ENCODE data around the gene ZNF670.

The ZNF670 gene

DNA sequence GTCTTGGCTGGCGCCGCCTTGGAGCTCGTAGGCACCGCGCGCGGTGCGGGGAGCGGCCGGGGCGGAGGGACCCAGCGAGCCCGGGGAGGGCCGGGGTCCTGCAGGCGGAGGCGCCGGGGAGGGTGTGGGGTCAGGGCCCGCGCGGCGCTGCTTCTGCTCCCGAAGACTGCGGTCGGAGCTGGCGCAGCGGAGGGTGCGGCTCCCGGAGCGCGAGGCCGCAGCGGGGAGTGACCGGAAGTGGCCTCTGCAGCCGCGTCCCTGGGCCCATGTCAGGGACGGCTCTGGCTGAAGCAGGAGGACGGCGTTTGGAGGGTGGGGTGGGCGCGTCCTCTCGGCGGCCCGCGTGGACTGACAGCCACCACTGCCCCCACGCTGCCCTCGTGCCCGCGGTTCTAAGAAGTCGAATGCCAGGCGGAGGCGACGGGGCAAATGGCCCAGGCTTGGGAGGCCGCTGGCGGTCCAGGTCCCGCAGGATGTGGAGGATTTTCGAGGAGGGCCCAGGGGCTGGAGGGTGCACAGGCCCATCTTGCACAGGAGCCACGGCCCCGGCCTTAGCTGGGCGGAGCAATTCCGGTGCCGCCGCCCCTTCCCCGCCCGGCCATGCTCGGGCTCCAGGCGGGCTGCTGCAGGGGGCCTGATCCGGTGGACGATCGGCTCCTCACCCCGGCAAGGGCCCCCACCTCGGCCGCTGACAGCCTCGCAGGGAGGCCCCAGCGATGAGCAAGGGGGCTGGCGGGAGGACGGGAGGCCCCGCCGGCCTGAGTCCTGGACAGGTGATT lies 33.3 kb upstream of the ZNF670 start:
- DNase-seq (ENCODE audit: low read depth, low spot score): no peak
- peak overlapping the region; percentile 60 for H3K4me3 ChIP-seq (ENCODE audit: low read depth, low read length)
- POLR2A ChIA-PET: no interaction called here

DNA sequence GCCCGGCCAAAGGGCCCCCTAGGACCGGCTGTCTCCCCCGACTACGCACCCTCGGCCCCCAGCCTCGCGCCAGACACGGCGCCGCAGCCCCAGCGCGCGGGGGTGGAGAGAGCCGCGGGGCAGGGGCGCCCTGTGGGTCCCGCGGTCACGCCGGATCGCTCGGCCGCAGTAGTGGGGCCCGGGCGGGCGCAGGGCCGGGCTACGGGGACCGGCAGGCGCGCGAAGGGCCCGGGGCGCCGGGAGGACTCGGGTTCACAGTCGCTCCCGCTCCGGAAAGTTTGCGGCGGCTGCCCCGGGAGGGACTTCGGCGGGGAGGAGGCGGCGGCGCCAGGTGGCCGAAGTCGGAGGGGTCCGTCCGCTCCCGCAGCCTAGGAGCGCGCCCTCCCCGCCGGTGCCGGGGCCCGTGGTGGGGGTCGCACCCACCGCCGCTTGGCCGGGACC lies 32.7 kb upstream of the ZNF670 start:
- ChIA-PET POLR2A (interaction anchor here (0.7 kb wide), 1 partner anchor 100 kb away, joined by 3 read pairs; no protein-coding TSS in a partner anchor), CTCF (interaction anchor here (1.1 kb wide), 1 partner anchor 261 kb away, joined by 3 read pairs; no protein-coding TSS in a partner anchor)
- peak overlapping the region; percentile 60 for H3K4me3 ChIP-seq (ENCODE audit: low read depth, low read length)
- no peak for DNase-seq (ENCODE audit: low read depth, low spot score)
- TF ChIP-seq, protein P1, sequence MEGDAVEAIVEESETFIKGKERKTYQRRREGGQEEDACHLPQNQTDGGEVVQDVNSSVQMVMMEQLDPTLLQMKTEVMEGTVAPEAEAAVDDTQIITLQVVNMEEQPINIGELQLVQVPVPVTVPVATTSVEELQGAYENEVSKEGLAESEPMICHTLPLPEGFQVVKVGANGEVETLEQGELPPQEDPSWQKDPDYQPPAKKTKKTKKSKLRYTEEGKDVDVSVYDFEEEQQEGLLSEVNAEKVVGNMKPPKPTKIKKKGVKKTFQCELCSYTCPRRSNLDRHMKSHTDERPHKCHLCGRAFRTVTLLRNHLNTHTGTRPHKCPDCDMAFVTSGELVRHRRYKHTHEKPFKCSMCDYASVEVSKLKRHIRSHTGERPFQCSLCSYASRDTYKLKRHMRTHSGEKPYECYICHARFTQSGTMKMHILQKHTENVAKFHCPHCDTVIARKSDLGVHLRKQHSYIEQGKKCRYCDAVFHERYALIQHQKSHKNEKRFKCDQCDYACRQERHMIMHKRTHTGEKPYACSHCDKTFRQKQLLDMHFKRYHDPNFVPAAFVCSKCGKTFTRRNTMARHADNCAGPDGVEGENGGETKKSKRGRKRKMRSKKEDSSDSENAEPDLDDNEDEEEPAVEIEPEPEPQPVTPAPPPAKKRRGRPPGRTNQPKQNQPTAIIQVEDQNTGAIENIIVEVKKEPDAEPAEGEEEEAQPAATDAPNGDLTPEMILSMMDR (IDR thresholded peaks at IDR 0.05; ENCODE audit: insufficient read depth, low read length, missing control alignments): no peak

More for the DNA sequence above, 33.3 kb upstream of the ZNF670 start:
- CTCF ChIA-PET: interaction anchor here (1.1 kb wide), 1 partner anchor 261 kb away, joined by 3 read pairs; no protein-coding TSS in a partner anchor
- TF ChIP-seq, protein P1 (IDR thresholded peaks at IDR 0.05; ENCODE audit: insufficient read depth, low read length, missing control alignments): no peak

DNA sequence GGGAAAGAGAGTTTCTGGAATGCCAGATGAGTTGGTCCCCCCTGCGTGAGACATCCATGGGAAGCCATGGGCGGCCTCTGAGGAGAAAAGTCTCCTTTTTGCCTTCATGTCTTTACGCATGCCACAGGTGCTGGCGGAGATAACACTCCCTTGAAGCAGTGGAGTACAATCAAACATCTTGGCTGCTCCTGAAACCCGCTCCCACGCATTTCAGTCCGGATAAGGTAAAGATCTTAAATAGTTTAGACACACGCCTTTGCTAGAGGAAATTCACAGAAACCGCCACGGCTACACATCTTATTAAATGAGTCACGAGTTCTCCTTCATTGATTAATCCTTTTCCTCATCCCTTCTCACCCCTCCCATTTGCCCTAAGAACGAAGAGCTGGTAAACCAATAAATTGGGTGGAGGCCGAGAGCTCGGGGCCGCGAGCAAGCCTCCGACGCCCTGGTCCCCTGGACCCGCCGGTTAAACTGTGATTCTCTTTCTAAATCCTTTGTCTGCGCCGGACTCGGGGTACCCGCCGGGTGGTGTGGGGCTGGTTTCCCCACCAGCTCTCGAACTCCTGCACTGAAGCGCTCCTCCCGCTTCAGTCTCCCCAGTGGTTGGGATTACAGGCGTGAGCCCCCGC lies 32.1 kb upstream of the ZNF670 start:
- H3K4me3 ChIP-seq (ENCODE audit: low read depth, low read length): peak overlapping the region; percentile 60
- ChIA-PET POLR2A (interaction anchor here (0.7 kb wide), 1 partner anchor 100 kb away, joined by 3 read pairs; no protein-coding TSS in a partner anchor), CTCF (interaction anchor here (1.1 kb wide), 1 partner anchor 262 kb away, joined by 3 read pairs; no protein-coding TSS in a partner anchor)
- DNase-seq (ENCODE audit: low read depth, low spot score): no peak
- TF ChIP-seq, protein P1 (IDR thresholded peaks at IDR 0.05; ENCODE audit: insufficient read depth, low read length, missing control alignments): no peak

DNA sequence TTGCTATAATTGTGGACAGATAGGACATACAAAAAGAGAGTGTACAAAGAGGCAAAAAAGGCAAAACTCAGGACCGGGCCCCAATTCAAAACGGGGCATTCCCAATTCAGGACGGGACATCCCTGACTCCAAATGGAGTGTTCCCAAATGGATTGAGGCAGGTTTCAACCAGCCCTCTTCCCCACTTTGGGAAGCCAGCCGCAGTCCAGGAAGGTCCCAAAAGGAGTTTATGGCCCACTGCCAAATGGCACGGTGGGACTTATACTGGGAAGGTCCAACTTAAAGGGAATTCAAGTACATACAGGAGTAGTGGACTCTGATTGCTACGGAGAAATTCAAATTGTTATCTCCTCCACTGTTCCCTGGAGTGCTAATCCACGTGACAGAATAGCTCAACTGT lies 29.1 kb upstream of the ZNF670 start:
- TF ChIP-seq, protein P1 (IDR thresholded peaks at IDR 0.05; ENCODE audit: insufficient read depth, low read length, missing control alignments): no peak
- ChIA-PET POLR2A (no interaction called here), CTCF (no interaction called here)
- H3K4me3 ChIP-seq (ENCODE audit: low read depth, low read length): no peak overlapping the region
- DNase-seq (ENCODE audit: low read depth, low spot score): no peak

DNA sequence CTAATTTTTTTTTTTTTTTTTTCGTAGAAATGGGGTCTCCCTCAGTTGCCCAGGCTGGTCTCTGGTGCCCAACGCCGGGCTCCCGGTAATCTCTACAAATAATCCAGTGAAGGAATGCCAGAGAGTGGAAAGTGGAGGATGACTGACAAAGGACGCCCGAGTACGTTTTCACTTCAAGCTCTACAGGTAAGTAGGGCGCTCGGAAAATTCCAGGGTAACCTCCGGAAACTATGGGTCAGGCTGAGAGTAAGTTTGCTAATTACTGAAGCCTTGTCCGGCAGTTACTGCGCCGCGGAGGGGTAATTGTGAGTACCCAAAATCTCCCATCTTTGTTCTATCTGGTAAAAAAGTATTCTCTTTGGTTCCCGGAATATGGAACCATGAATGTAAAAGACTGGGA lies 27.4 kb upstream of the ZNF670 start:
- TF ChIP-seq, protein P1 (IDR thresholded peaks at IDR 0.05; ENCODE audit: insufficient read depth, low read length, missing control alignments): no peak
- H3K4me3 ChIP-seq (ENCODE audit: low read depth, low read length): no peak overlapping the region
- no peak for DNase-seq (ENCODE audit: low read depth, low spot score)
- POLR2A ChIA-PET: no interaction called here
- CTCF ChIA-PET: interaction anchor here (0.9 kb wide), 1 partner anchor 267 kb away, joined by 4 read pairs; no protein-coding TSS in a partner anchor

DNA sequence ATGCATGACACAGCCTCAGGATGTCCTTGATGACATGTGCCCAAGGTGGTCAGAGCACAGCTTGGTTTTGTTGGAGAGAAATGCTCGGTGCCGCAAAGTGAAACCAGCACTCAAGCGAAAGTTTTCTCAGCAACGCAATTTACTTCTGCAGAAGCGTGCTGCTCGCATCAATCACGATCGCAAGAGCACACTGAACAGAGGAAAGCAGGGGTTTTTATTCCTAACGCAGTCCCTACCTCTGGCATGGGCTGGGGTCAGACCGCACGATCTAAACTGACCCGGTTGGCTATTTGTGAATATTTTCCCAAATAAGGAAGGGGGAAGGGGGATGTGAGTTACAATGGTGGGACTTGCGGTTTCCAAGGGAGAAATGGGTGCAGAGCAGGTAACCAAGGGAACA lies 26.4 kb upstream of the ZNF670 start:
- TF ChIP-seq, protein P1 (IDR thresholded peaks at IDR 0.05; ENCODE audit: insufficient read depth, low read length, missing control alignments): no peak
- peak overlapping the region; percentile 92 for H3K4me3 ChIP-seq (ENCODE audit: low read depth, low read length)
- ChIA-PET CTCF (interaction anchor here (1.6 kb wide), 1 partner anchor 27 kb away, joined by 3 read pairs; the partner anchor contains the start of gene ZNF670), POLR2A (interaction anchor here (0.6 kb wide), 1 partner anchor 225 kb away, joined by 3 read pairs; no protein-coding TSS in a partner anchor)
- DNase-seq (ENCODE audit: low read depth, low spot score): no peak

Measured in AG04449 (cell line).